ENCODE data around the gene RNF223. TPM values are rescaled to one million over a fixed set of nuclear protein-coding genes. Genes with fewer than 3 reads are reported as not detected.

The RNF223 gene
- total RNA-seq, 1 experiment from 2014 or later, result 6.3 TPM

DNA sequence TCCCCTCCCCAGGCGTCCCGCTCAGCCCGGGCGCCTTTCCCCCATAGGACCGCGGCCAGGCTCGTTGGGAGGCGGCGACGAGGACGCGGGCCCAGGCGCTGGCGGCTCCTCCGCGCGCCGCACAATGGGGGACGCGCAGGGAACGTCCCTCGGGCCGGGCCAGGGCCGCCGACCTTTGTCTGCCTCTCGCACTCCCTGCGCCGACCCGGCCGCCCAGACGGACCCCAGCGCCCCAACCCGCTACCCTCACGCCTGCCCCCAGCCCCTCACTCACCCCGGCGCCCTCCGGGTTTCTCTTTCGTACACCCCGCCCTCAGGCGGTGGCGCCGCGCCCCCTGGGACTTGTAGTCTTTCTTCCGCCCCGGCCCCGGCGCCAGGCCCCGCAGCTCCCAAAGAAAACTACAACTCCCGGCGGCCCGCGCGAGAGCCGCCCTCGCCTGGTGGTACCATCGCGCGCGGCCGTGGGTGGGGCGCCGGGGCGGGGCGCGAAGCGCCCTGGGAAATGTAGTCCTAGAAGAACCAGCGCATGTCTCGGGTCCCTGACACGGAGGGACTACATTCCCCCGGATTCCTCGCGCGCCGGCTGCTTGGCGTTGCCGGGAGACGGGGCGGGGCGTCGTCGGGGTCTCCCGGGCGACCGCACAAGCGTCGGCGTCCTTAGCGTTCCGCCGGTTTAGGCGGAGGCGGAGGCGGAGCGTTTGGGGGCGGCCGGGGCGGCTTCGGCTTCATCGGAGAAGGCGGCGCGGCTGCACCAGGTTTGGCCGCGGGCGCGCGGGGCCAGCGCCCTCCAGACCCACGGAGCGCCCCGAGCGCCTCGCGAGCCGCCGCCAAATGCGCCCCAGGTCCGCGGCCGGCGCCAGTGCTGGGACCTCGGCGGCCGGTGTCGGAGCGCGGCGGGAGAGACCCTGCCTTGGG lies 41.9 kb upstream of the RNF223 start, which contains the start of gene C1orf159:
C1orf159 (minus strand) TSS at position 304 of the 915 bp plus-strand sequence. CDS start 24,546 bp downstream, outside the sequence.
- BruUV-seq (replicated peaks), result no TSS peak
- H4K20me1 ChIP-seq (ENCODE audit: insufficient read depth), result no peaks in the 10 kb centered on the region
- no peaks in the 10 kb centered on the region for H3K9me2 ChIP-seq (ENCODE audit: insufficient read depth)
- peaks cover 3 to 9% of the 10 kb centered on the region in 2 experiments; a peak in 3 of 4 replicates for H3K4me1 ChIP-seq (ENCODE audit: control insufficient read depth in 1 of 2, insufficient read depth in 2 of 2, low read length in 2 of 2)
- peaks cover 0 to 10% of the 10 kb centered on the region in 2 experiments; a peak in 2 of 4 replicates for H3K36me3 ChIP-seq (ENCODE audit: control insufficient read depth in 1 of 2, insufficient read depth in 2 of 2, low read length in 2 of 2)
- peak within 1 kb of the TSS; percentile 64; the same call in 1 of the 2 replicates for H3K27ac ChIP-seq (ENCODE audit: low read depth, low read length)
- no peaks in the 10 kb centered on the region for H3K27me3 ChIP-seq (ENCODE audit: insufficient read depth, low read length)
- H3K4me3 ChIP-seq (replicated peaks in 1 of 2; ENCODE audit: low read depth in 1 of 2, low read length in 2 of 2), result peak within 1 kb of the TSS; percentile 63 to 74
- ATAC-seq (peak; percentile 96), DNase-seq (ENCODE audit: low read depth, low spot score) (peak; percentile 94)
- CTCF ChIA-PET, result no interaction called here
- H3K4me2 ChIP-seq (ENCODE audit: low read length), result peak within 1 kb of the TSS; percentile 90
- intact Hi-C loops (cut with micrococcal nuclease), result loop anchor here (5.0 kb wide), 1 partner anchor 139 kb away; no protein-coding TSS in a partner anchor
- TF ChIP-seq FOSL1 (IDR thresholded peaks at IDR 0.05; ENCODE audit: low read depth), result no peak
- TF ChIP-seq CBX3 (IDR thresholded peaks at IDR 0.05; ENCODE audit: low read depth), result no peak
- TF ChIP-seq YY1 (IDR thresholded peaks at IDR 0.05; ENCODE audit: extremely low read depth, insufficient replicate concordance, low read depth, low read length), result peak; percentile 63
- TF ChIP-seq, protein P1, sequence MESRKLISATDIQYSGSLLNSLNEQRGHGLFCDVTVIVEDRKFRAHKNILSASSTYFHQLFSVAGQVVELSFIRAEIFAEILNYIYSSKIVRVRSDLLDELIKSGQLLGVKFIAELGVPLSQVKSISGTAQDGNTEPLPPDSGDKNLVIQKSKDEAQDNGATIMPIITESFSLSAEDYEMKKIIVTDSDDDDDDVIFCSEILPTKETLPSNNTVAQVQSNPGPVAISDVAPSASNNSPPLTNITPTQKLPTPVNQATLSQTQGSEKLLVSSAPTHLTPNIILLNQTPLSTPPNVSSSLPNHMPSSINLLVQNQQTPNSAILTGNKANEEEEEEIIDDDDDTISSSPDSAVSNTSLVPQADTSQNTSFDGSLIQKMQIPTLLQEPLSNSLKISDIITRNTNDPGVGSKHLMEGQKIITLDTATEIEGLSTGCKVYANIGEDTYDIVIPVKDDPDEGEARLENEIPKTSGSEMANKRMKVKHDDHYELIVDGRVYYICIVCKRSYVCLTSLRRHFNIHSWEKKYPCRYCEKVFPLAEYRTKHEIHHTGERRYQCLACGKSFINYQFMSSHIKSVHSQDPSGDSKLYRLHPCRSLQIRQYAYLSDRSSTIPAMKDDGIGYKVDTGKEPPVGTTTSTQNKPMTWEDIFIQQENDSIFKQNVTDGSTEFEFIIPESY (IDR thresholded peaks at IDR 0.05; ENCODE audit: extremely low read depth, insufficient replicate concordance, low read length), result peak; percentile 88
- peak; percentile 40; the same call in 1 of the 2 replicates for TF ChIP-seq ZFX (IDR thresholded peaks at IDR 0.05)
- peak; percentile 92 for TF ChIP-seq EGR1 (IDR thresholded peaks at IDR 0.05; ENCODE audit: low read depth)
- TF ChIP-seq ELF1 (IDR thresholded peaks at IDR 0.05; ENCODE audit: borderline replicate concordance, low read depth), result no peak
- TF ChIP-seq, protein P2, sequence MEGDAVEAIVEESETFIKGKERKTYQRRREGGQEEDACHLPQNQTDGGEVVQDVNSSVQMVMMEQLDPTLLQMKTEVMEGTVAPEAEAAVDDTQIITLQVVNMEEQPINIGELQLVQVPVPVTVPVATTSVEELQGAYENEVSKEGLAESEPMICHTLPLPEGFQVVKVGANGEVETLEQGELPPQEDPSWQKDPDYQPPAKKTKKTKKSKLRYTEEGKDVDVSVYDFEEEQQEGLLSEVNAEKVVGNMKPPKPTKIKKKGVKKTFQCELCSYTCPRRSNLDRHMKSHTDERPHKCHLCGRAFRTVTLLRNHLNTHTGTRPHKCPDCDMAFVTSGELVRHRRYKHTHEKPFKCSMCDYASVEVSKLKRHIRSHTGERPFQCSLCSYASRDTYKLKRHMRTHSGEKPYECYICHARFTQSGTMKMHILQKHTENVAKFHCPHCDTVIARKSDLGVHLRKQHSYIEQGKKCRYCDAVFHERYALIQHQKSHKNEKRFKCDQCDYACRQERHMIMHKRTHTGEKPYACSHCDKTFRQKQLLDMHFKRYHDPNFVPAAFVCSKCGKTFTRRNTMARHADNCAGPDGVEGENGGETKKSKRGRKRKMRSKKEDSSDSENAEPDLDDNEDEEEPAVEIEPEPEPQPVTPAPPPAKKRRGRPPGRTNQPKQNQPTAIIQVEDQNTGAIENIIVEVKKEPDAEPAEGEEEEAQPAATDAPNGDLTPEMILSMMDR (IDR thresholded peaks at IDR 0.05 in 2 of 3, conservative IDR thresholded peaks at IDR 0.05 in 1 of 3; ENCODE audit: borderline replicate concordance in 1 of 3, insufficient read depth in 1 of 3, low read depth in 2 of 3, low read length in 2 of 3), result no peak
- TF ChIP-seq TCF7L2 (IDR thresholded peaks at IDR 0.05; ENCODE audit: borderline replicate concordance, extremely low read depth, insufficient read depth, insufficient read length), result no peak
- no peak for TF ChIP-seq ZNF274 (IDR thresholded peaks at IDR 0.05; ENCODE audit: low read depth, low read length)
- 0 out of 2 replicates have a peak, but pooled peaks have one; percentile 16 for TF ChIP-seq POLR2AphosphoS5 (IDR thresholded peaks at IDR 0.05; ENCODE audit: low read depth, low read length)
- no peak within 1 kb of the TSS for H2AFZ ChIP-seq (ENCODE audit: low read depth, low read length, poor library complexity, severe bottlenecking)
- peak within 1 kb of the TSS; percentile 75 for H3K9ac ChIP-seq (ENCODE audit: low read length)
- POLR2A ChIA-PET, result interaction anchor here (0.7 kb wide), 1 partner anchor 9 kb away, joined by 4 read pairs; no protein-coding TSS in a partner anchor
- no peaks in the 10 kb centered on the region for H3K9me3 ChIP-seq (ENCODE audit: control insufficient read depth in 1 of 2, insufficient read depth in 1 of 2, low read depth in 1 of 2, low read length in 2 of 2)
- RAD21 ChIA-PET (ENCODE audit: low non-redundant PET in 1 of 2, low total read pairs in 2 of 2, uncharacterized antibody in 2 of 2, unreplicated experiment in 2 of 2), result interaction anchor here in 1 of 2 experiments (0.9 kb wide), 1 partner anchor 36 kb away, joined by 3 read pairs; no protein-coding TSS in a partner anchor
- H3K79me2 ChIP-seq (ENCODE audit: insufficient read depth, low read length), result peaks cover 36% of the 10 kb centered on the region
